DMS53 treated with DMSO at 0.1 percent for 48 hours (cell line): Measurements from ENCODE around the gene PARD3.

ENCODE experiments used
- DNase-seq: peaks from one replicate; lab custom pipeline; 2025; ENCODE audit not compliant: unreplicated experiment; lab: John Stamatoyannopoulos, UW

PARD3 gene

GRCh38 chr10:34628174-34628796 is 186.8 kb downstream of the PARD3 start:
- no peak for DNase-seq

GRCh38 chr10:34627741-34628140 is 187.4 kb downstream of the PARD3 start:
- no peak for DNase-seq

GRCh38 chr10:34627331-34627730 is 187.8 kb downstream of the PARD3 start:
- no peak for DNase-seq

GRCh38 chr10:34626158-34626880 is 188.8 kb downstream of the PARD3 start:
- DNase-seq: no peak

GRCh38 chr10:34624323-34625153 is 190.6 kb downstream of the PARD3 start:
- no peak for DNase-seq

GRCh38 chr10:34622945-34623344 is 192.2 kb downstream of the PARD3 start:
- no peak for DNase-seq

GRCh38 chr10:34618611-34619010 is 196.5 kb downstream of the PARD3 start:
- no peak for DNase-seq

GRCh38 chr10:34615770-34616169 is 199.3 kb downstream of the PARD3 start:
- no peak for DNase-seq

GRCh38 chr10:34613491-34613890 is 201.6 kb downstream of the PARD3 start:
- no peak for DNase-seq

GRCh38 chr10:34612938-34613337 is 202.2 kb downstream of the PARD3 start:
- no peak for DNase-seq

GRCh38 chr10:34612446-34612845 is 202.7 kb downstream of the PARD3 start:
- DNase-seq: no peak

- DNase-seq: no peak
These were observed 205.7 kb downstream of the PARD3 start for GRCh38 chr10:34609287-34609940.

- DNase-seq: no peak
These were observed 207.2 kb downstream of the PARD3 start for GRCh38 chr10:34607894-34608293.

GRCh38 chr10:34606890-34607289 is 208.2 kb downstream of the PARD3 start:
- no peak for DNase-seq

- DNase-seq: no peak
These were observed 212.6 kb downstream of the PARD3 start for GRCh38 chr10:34602478-34602877.

GRCh38 chr10:34601691-34602090 is 213.4 kb downstream of the PARD3 start:
- no peak for DNase-seq

GRCh38 chr10:34599026-34599795 is 215.9 kb downstream of the PARD3 start:
- DNase-seq: no peak

GRCh38 chr10:34596351-34596750 is 218.7 kb downstream of the PARD3 start:
- no peak for DNase-seq

GRCh38 chr10:34593930-34594329 is 221.2 kb downstream of the PARD3 start:
- no peak for DNase-seq

GRCh38 chr10:34593374-34593890 is 221.7 kb downstream of the PARD3 start:
- DNase-seq: no peak
